Activated CD8-positive, alpha-beta memory T cell treated with anti-CD3 and anti-CD28 coated beads, Interleukin-2, amount 10 ng/mL, durations not matched to agents 7 days and 5 days (primary cell): ENCODE data around the gene AKNAD1. TPM values are rescaled to one million over a fixed set of nuclear protein-coding genes. Genes with fewer than 3 reads are reported as not detected.

ENCODE experiments used
- ATAC-seq: fragments of 150-1000 bp; cut with Tn5 transposase; one replicate; pipeline ENCODE4 v1.10.0; 2021; ENCODE audit warnings: moderate library complexity
- CTCF ChIA-PET: fragments of 350-600 bp; sonication (Branson Sonifier 250); formaldehyde crosslinking; loops from one replicate; lab custom pipeline; 2021; ENCODE audit warnings: antibody characterized with exemption; lab: Charles Lee
- DNase-seq: peaks from one replicate; pipeline ENCODE4 v3.0.0-alpha.2; 2020
- H3K27ac Mint-ChIP-seq: one replicate; pipeline ENCODE4 v1.8.0; 2021; ENCODE audit warnings: mild to moderate bottlenecking, mixed read lengths
- H3K27me3 Mint-ChIP-seq: one replicate; pipeline ENCODE4 v1.8.0; 2021; ENCODE audit warnings: mixed read lengths
- H3K36me3 Mint-ChIP-seq: one replicate; pipeline ENCODE4 v1.8.0; 2021; ENCODE audit warnings: mild to moderate bottlenecking, mixed read lengths
- H3K4me1 Mint-ChIP-seq: one replicate; pipeline ENCODE4 v1.8.0; 2021; ENCODE audit warnings: mixed read lengths
- H3K4me3 Mint-ChIP-seq: one replicate; pipeline ENCODE4 v1.8.0; 2021; ENCODE audit warnings: mild to moderate bottlenecking, moderate library complexity, mixed read lengths
- H3K9me3 Mint-ChIP-seq: one replicate; pipeline ENCODE4 v1.8.0; 2022; ENCODE audit warnings: low read depth, mixed read lengths
- total RNA-seq, 2 experiments: library from RNA; stranded (reverse); gene quantifications; one replicate each; pipeline ENCODE4 v1.2.3, GENCODE V29; 2021

Gene AKNAD1
- total RNA-seq, 2 experiments from 2014 or later = not detected

- Mint-ChIP-seq H3K4me3 (no peak overlapping the region), H3K36me3 (no peaks in the 10 kb centered on the region), H3K27ac (no peak overlapping the region), H3K9me3 (no peaks in the 10 kb centered on the region), H3K4me1 (peaks cover 3% of the 10 kb centered on the region), H3K27me3 (peaks cover 22% of the 10 kb centered on the region)
- DNase-seq (no peak), ATAC-seq (no peak)
- CTCF ChIA-PET = no interaction called here
Observed at GRCh38 chr1:108860190-108860907, 3.5 kb upstream of the AKNAD1 start.

- no peaks in the 10 kb centered on the region for H3K36me3 Mint-ChIP-seq
- H3K27me3 Mint-ChIP-seq = peaks cover 31% of the 10 kb centered on the region
- DNase-seq (no peak), ATAC-seq (no peak)
- no peak overlapping the region for H3K27ac Mint-ChIP-seq
- CTCF ChIA-PET = interaction anchor here (0.7 to 1.5 kb wide), 4 partner anchors 9 to 69 kb away, joined by 3 to 6 read pairs (median 4); no protein-coding TSS in a partner anchor
- H3K4me1 Mint-ChIP-seq = peaks cover 4% of the 10 kb centered on the region
- no peaks in the 10 kb centered on the region for H3K9me3 Mint-ChIP-seq
- no peak overlapping the region for H3K4me3 Mint-ChIP-seq
Observed at GRCh38 chr1:108858230-108858950, 1.5 kb upstream of the AKNAD1 start.

- Mint-ChIP-seq H3K27ac (no peak overlapping the region), H3K4me3 (no peak overlapping the region), H3K4me1 (peaks cover 11% of the 10 kb centered on the region), H3K36me3 (no peaks in the 10 kb centered on the region), H3K27me3 (peaks cover 41% of the 10 kb centered on the region), H3K9me3 (no peaks in the 10 kb centered on the region)
- ATAC-seq (no peak), DNase-seq (no peak)
- CTCF ChIA-PET = no interaction called here
Observed at GRCh38 chr1:108854221-108855019, 2.5 kb downstream of the AKNAD1 start.

- DNase-seq (no peak), ATAC-seq (peak; percentile 33)
- Mint-ChIP-seq H3K27ac (peak overlapping the region; percentile 44), H3K9me3 (no peaks in the 10 kb centered on the region), H3K27me3 (peaks cover 27% of the 10 kb centered on the region), H3K4me1 (peaks cover 11% of the 10 kb centered on the region), H3K36me3 (no peaks in the 10 kb centered on the region), H3K4me3 (no peak overlapping the region)
- CTCF ChIA-PET = interaction anchor here (0.9 to 2.5 kb wide), 6 partner anchors 13 to 101 kb away, joined by 3 to 9 read pairs (median 4); no protein-coding TSS in a partner anchor
Observed at GRCh38 chr1:108852221-108852975, 4.5 kb downstream of the AKNAD1 start.

- CTCF ChIA-PET = interaction anchor here (1.2 to 2.5 kb wide), 5 partner anchors 13 to 100 kb away, joined by 3 to 9 read pairs (median 6); no protein-coding TSS in a partner anchor
- Mint-ChIP-seq H3K27ac (no peak overlapping the region), H3K4me1 (peaks cover 11% of the 10 kb centered on the region), H3K9me3 (no peaks in the 10 kb centered on the region), H3K36me3 (no peaks in the 10 kb centered on the region), H3K4me3 (no peak overlapping the region), H3K27me3 (peaks cover 22% of the 10 kb centered on the region)
- no peak for ATAC-seq
- no peak for DNase-seq
Observed at GRCh38 chr1:108851567-108851966, 5.3 kb downstream of the AKNAD1 start.

GRCh38 chr1:108850929-108851328, 6.0 kb downstream of the AKNAD1 start:
- Mint-ChIP-seq H3K27ac (no peak overlapping the region), H3K9me3 (no peaks in the 10 kb centered on the region), H3K36me3 (no peaks in the 10 kb centered on the region), H3K4me1 (peaks cover 11% of the 10 kb centered on the region), H3K4me3 (no peak overlapping the region), H3K27me3 (peaks cover 20% of the 10 kb centered on the region)
- ATAC-seq (no peak), DNase-seq (no peak)
- CTCF ChIA-PET = interaction anchor here (1.0 to 2.5 kb wide), 4 partner anchors 14 to 236 kb away, joined by 3 to 9 read pairs (median 8); no protein-coding TSS in a partner anchor

GRCh38 chr1:108848806-108849205, 8.1 kb downstream of the AKNAD1 start:
- Mint-ChIP-seq H3K27ac (no peak overlapping the region), H3K4me3 (no peak overlapping the region), H3K4me1 (peaks cover 11% of the 10 kb centered on the region), H3K9me3 (no peaks in the 10 kb centered on the region), H3K36me3 (no peaks in the 10 kb centered on the region), H3K27me3 (peaks cover 10% of the 10 kb centered on the region)
- DNase-seq = no peak
- ATAC-seq = no peak
- CTCF ChIA-PET = interaction anchor here (0.7 kb wide), 1 partner anchor 20 kb away, joined by 3 read pairs; no protein-coding TSS in a partner anchor

GRCh38 chr1:108847494-108847893, 9.4 kb downstream of the AKNAD1 start:
- H3K27me3 Mint-ChIP-seq = peaks cover 8% of the 10 kb centered on the region
- no peak overlapping the region for H3K27ac Mint-ChIP-seq
- no peaks in the 10 kb centered on the region for H3K36me3 Mint-ChIP-seq
- no peak overlapping the region for H3K4me3 Mint-ChIP-seq
- H3K9me3 Mint-ChIP-seq = no peaks in the 10 kb centered on the region
- peaks cover 4% of the 10 kb centered on the region for H3K4me1 Mint-ChIP-seq
- CTCF ChIA-PET = interaction anchor here (0.6 kb wide), 1 partner anchor 14 kb away, joined by 5 read pairs; no protein-coding TSS in a partner anchor
- ATAC-seq = no peak
- DNase-seq = no peak

GRCh38 chr1:108845991-108846390, 10.9 kb downstream of the AKNAD1 start:
- Mint-ChIP-seq H3K36me3 (no peaks in the 10 kb centered on the region), H3K4me3 (no peak overlapping the region), H3K27me3 (peaks cover 4% of the 10 kb centered on the region), H3K4me1 (no peaks in the 10 kb centered on the region), H3K27ac (no peak overlapping the region), H3K9me3 (no peaks in the 10 kb centered on the region)
- no peak for DNase-seq
- ATAC-seq = no peak
- CTCF ChIA-PET = no interaction called here

GRCh38 chr1:108845446-108845845, 11.4 kb downstream of the AKNAD1 start:
- H3K4me3 Mint-ChIP-seq = no peak overlapping the region
- no peaks in the 10 kb centered on the region for H3K9me3 Mint-ChIP-seq
- no peaks in the 10 kb centered on the region for H3K36me3 Mint-ChIP-seq
- no peak overlapping the region for H3K27ac Mint-ChIP-seq
- CTCF ChIA-PET = no interaction called here
- H3K27me3 Mint-ChIP-seq = peaks cover 8% of the 10 kb centered on the region
- no peaks in the 10 kb centered on the region for H3K4me1 Mint-ChIP-seq
- ATAC-seq (no peak), DNase-seq (no peak)

GRCh38 chr1:108843390-108844137, 13.3 kb downstream of the AKNAD1 start:
- CTCF ChIA-PET = interaction anchor here (1.2 kb wide), 1 partner anchor 15 kb away, joined by 6 read pairs; no protein-coding TSS in a partner anchor
- Mint-ChIP-seq H3K27ac (no peak overlapping the region), H3K9me3 (no peaks in the 10 kb centered on the region), H3K4me3 (no peak overlapping the region), H3K27me3 (peaks cover 4% of the 10 kb centered on the region), H3K36me3 (no peaks in the 10 kb centered on the region), H3K4me1 (no peaks in the 10 kb centered on the region)
- no peak for DNase-seq
- ATAC-seq = no peak
